Kidney capillary endothelial cell (primary cell): ENCODE results near the gene PITPNM1.
"Not testable (repeated sequence)": the region's sequence is repeated elsewhere in the genome, so short reads cannot be mapped to it uniquely, and the experiment has no call there.

Experiments
- DNase-seq: peaks from one replicate; pipeline ENCODE4 v3.0.0-alpha.2; 2018; ENCODE audit warnings: low spot score

PITPNM1 gene

GRCh38 chr11:67466367-67466766, 38.8 kb downstream of the PITPNM1 start:
- no peak for DNase-seq

DNA sequence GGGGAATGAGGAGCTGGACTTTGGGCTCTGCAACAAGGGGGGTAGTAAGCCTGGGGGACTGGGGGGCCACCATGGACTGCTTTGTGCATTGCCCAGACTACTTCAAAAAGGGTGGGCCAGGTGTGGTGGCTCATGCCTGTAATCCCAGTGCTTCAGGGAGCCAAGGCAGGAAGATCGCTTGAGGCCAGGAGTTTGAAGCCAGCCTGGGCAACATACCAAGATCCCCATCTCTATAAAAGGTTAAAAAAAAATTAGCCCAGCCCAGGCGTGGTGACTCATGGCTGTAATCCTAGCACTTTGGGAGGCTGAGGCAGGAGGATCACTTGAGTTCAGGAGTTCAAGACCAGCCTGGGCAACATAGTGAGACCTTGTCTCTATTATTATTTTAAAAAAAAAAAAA, 39.6 kb downstream of the PITPNM1 start:
- not testable (repeated sequence) for DNase-seq

DNA sequence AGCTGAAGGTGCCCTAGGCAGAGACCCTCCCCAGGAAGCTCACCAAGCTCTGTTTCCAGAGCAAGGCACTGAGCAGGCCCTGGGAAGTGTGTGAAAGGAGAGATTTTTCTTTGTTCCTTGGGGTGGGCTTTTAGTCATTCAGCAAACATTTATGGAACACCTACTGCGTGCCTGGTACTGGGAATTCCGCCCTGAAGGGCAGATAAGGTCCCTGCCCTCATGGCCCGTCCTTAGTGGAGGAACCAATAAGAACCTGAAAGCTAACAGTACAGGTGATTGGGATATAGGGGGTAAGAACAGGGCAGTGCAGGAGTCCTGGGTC, 40.0 kb downstream of the PITPNM1 start:
- no peak for DNase-seq

- peak; percentile 74 for DNase-seq
These were observed 40.6 kb downstream of the PITPNM1 start for GRCh38 chr11:67464411-67465188.

- DNase-seq, result no peak
These were observed 41.3 kb downstream of the PITPNM1 start for GRCh38 chr11:67463680-67464410.

GRCh38 chr11:67463186-67463585, 42.0 kb downstream of the PITPNM1 start:
- no peak for DNase-seq

DNA sequence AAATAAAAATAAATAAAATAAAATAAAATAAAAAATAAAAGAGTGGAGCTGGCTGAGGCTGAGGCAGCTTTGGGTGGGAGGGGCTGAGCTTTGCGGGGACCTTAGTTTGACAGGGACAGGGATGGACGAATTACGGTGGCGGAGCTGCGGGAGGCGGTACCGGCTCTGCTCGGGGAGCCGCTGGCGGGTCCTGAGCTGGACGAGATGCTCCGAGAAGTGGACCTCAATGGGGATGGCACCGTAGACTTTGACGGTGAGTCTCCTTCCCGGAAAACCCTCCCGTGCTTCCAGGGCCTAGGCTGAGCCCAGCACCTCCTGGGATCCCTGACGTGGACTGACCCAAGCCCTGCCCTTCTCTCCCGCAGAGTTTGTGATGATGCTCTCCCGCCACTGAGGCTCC, 46.9 kb downstream of the PITPNM1 start:
- no peak for DNase-seq

- DNase-seq, result no peak
These were observed 47.7 kb downstream of the PITPNM1 start for GRCh38 chr11:67457453-67457852.

GRCh38 chr11:67456068-67456705, 49.0 kb downstream of the PITPNM1 start:
- no peak for DNase-seq

DNA sequence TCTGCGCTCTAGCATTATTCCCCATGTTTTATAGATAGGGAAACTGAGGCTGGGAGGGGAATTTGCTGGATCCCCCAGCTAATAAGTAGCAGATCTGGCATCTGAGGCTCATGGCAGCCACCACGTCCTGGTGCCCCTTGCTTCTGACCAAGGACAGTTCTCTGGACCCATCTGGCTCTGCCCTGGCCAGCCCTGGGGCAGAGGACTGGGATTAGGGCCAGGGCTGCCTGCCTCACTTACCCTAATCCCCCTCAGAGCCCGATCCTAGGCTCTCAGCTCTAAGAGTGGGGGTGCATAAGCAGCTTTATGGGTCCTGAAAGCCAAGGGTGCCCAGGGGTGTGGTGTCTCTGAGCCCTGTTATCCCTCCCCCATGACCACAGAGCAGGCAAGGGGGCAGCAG, 50.1 kb downstream of the PITPNM1 start, which contains the start of gene CABP4:
CABP4 (plus strand) TSS at position 301 of the 400 bp plus-strand sequence; CDS start at position 371, 70 bp downstream.
- DNase-seq, result no peak

- DNase-seq, result no peak
These were observed 51.1 kb downstream of the PITPNM1 start for GRCh38 chr11:67453816-67454732.

GRCh38 chr11:67452141-67452952, 52.8 kb downstream of the PITPNM1 start, which contains the start of gene GPR152:
GPR152 (minus strand) TSS chr11:67452729; CDS start chr11:67452724, 5 bp downstream.
- peak; percentile 38 for DNase-seq

GRCh38 chr11:67451658-67451976, 53.5 kb downstream of the PITPNM1 start:
- DNase-seq, result no peak

DNA sequence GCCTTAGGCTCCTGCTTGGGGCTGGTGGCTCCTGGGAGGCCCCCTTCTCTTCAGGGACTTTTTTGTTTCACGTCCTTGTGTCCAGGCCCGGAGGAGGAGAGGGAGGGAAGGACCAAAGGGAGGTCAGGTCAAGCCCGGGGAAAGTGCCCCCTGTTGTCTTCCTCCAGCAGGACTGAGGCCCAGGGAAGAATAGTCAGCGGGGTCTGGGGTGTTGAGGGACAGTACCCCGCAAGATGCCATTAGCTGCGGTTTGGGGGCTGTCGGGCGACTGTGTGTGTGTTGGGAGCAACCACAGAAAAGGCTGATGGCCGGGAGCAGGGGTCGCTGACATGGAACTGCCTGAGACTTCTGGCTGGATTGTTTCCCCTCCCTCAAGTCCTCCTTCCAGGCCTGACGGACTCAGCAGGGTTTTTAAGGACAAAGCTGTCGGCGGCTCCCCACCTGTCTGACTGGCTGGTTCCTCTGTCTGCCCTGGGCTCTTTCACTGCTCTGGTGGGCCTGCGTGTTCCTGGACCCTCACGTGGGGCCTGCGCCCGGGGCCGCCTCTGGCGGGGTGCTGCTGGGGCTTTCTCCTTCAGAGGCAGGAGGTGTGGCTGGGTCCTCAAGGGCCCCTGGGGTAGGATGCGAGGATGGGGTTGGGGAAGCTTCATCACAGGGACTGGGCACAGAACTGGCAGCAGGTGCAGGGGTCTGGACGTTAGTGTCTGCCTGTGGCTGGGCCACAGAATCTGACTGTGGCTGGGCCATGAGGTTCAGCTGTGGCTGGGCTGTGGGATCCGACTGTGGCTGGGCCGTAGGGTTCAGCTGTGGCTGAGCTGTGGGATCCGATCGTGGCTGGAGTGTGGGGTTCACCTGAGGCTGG, 54.1 kb downstream of the PITPNM1 start:
- DNase-seq, result no peak

GRCh38 chr11:67449116-67449844, 55.9 kb downstream of the PITPNM1 start:
- DNase-seq, result no peak

- DNase-seq, result no peak
These were observed 56.9 kb downstream of the PITPNM1 start for GRCh38 chr11:67448220-67448609.

DNA sequence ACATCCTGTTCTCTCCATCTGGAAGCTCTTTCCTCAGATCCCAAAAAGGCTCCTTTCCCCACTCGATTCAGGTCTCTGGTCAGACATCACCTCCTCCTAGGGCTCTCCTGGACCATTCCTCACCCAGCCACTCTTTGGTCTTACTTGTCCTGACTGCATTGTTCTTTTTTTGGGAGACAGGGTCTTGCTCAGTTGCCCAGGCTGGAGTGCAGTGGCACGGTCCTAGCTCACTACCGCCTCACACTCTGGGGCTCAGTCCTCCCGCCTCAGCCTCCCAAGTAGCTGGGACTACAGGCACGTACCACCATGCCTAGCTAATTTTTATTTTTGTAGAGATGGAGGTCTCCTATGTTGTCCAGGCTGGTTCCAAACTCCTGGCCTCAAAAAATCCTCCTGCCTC, 59.6 kb downstream of the PITPNM1 start:
- DNase-seq, result no peak

DNA sequence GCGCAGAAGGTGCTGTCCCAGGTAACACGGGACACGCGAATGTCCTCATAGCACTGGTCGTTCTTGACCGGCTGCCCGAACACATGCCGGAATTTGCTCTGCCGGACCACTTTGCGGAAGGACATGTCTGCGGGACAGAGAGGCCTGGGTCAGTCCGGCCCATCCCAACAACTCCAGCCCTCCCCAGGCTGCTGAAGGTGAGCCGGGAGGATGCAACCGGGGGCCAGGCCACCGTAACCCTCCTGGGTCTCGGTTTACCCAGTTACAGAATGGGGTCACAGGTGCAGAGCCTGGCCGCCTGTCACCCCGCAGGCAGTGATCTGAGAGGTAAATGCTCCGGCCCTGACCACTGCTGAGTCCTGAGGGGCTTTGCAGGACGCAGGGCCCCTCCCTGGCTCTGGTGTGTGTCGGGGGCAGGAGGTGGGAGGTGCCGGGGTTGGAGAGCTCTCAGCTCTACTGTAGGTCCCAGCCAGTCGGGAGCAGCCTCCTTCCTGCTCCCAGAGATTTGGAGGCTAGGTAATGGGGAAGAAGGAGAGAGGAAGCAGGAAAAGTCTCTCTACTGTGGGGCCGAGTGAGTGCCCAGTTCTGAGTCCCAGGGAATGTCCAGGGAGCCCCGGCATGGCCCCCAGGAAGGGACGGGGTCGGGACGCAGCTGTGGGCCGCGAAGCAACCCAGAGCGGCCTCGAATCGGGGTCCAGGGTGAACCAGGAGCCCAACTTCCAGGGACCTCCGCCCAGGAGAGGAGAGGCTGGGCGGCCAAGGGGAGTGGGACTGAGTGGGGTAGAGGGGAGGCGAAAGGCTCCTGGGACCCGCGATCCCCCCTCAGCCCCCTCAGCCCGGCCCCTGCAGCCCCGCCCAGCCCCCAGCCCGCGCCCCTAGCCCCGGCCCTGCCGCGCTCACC, 62.4 kb downstream of the PITPNM1 start:
- DNase-seq, result no peak
